ENCODE results near the gene SHC2.

- TF ChIP-seq EZH2 (IDR thresholded peaks at IDR 0.05; ENCODE audit: borderline replicate concordance, low read depth, low read length, poor library complexity, severe bottlenecking) (no peak), CTCF (conservative IDR thresholded peaks at IDR 0.05; ENCODE audit: low read depth, low read length) (no peak)
Measured at GRCh38 chr19:403221-404027, 57.4 kb downstream of the SHC2 start.
